ENCODE results near the gene VIPR2.

The VIPR2 gene

DNA sequence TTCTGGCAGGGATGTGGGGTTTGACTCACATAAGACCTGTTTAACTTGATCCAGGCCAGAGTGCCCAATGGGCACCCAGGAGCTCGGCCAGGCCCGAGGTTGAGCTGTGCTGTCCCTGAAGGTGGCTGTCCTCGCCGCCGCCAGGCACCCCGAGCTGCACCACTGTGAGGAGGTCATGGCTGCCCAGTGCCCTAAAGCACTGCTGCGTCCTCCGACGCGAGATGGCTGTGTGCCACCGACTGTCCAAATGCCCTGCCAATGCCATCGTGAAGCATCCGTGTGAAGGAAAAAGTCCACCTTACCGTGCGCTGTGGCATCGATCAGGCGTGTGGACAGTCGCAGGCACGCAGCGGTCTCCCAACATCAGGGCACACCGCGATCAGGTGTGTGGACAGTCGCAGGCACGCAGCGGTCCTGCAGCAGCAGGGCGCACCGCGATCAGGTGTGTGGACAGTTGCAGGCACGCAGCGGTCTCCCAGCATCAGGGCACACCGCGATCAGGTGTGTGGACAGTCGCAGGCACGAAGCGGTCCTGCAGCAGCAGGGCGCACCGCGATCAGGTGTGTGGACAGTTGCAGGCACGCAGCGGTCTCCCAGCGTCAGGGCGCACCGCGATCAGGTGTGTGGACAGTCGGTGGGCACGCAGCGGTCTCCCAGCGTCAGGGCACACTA lies 120.3 kb downstream of the VIPR2 start:
- no peak for DNase-seq
- TF ChIP-seq CTCF (IDR thresholded peaks at IDR 0.05; ENCODE audit: low read depth, low read length), result no peak
- no peak overlapping the region for H3K4me3 ChIP-seq (ENCODE audit: low read depth, low read length)
- no peaks in the 10 kb centered on the region for H3K9me3 ChIP-seq
- H3K4me1 ChIP-seq, result no peaks in the 10 kb centered on the region
- no peaks in the 10 kb centered on the region for H3K27me3 ChIP-seq
- no peaks in the 10 kb centered on the region for H3K36me3 ChIP-seq

- Histone ChIP-seq H3K4me1 (no peaks in the 10 kb centered on the region), H3K4me3 (ENCODE audit: low read depth, low read length) (no peak overlapping the region), H3K36me3 (no peaks in the 10 kb centered on the region), H3K27me3 (no peaks in the 10 kb centered on the region), H3K9me3 (no peaks in the 10 kb centered on the region)
- no peak for TF ChIP-seq CTCF (IDR thresholded peaks at IDR 0.05; ENCODE audit: low read depth, low read length)
- no peak for DNase-seq
Observed at GRCh38 chr7:159023746-159024145, 120.9 kb downstream of the VIPR2 start.

- Histone ChIP-seq H3K27me3 (no peaks in the 10 kb centered on the region), H3K9me3 (no peaks in the 10 kb centered on the region), H3K36me3 (no peaks in the 10 kb centered on the region), H3K4me1 (no peaks in the 10 kb centered on the region), H3K4me3 (ENCODE audit: low read depth, low read length) (no peak overlapping the region)
- no peak for TF ChIP-seq CTCF (IDR thresholded peaks at IDR 0.05; ENCODE audit: low read depth, low read length)
- no peak for DNase-seq
Observed at GRCh38 chr7:159023206-159023605, 121.5 kb downstream of the VIPR2 start.

GRCh38 chr7:159022238-159022993 lies 122.3 kb downstream of the VIPR2 start:
- Histone ChIP-seq H3K36me3 (no peaks in the 10 kb centered on the region), H3K27me3 (no peaks in the 10 kb centered on the region), H3K4me1 (no peaks in the 10 kb centered on the region), H3K9me3 (no peaks in the 10 kb centered on the region), H3K4me3 (ENCODE audit: low read depth, low read length) (no peak overlapping the region)
- DNase-seq, result no peak
- TF ChIP-seq CTCF (IDR thresholded peaks at IDR 0.05; ENCODE audit: low read depth, low read length), result no peak

GRCh38 chr7:159020987-159021386 lies 123.7 kb downstream of the VIPR2 start:
- H3K9me3 ChIP-seq, result no peaks in the 10 kb centered on the region
- DNase-seq, result peak; percentile 49
- H3K4me1 ChIP-seq, result no peaks in the 10 kb centered on the region
- H3K36me3 ChIP-seq, result no peaks in the 10 kb centered on the region
- H3K4me3 ChIP-seq (ENCODE audit: low read depth, low read length), result no peak overlapping the region
- TF ChIP-seq CTCF (IDR thresholded peaks at IDR 0.05; ENCODE audit: low read depth, low read length), result no peak
- H3K27me3 ChIP-seq, result no peaks in the 10 kb centered on the region

DNA sequence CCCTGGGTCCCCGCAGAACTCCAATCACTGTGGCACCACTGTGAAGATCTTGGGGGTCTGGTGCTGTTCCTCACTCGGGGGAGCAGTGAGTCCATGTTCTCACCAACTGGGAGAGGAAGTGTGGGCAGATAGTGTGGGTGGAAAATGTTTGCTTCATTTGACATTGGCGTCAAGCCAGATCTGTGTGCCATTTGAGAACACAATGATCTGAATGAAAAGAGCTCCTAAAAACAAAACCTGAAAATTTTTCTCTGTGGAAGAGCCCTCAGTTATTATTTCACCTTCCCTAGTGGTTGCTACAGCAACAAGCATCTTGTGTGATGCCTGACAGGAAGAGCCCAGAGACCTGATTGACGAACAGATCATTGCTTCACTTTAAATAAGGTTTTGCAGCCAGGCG lies 125.6 kb downstream of the VIPR2 start:
- DNase-seq, result no peak
- Histone ChIP-seq H3K27me3 (no peaks in the 10 kb centered on the region), H3K4me1 (no peaks in the 10 kb centered on the region), H3K36me3 (no peaks in the 10 kb centered on the region), H3K9me3 (no peaks in the 10 kb centered on the region), H3K4me3 (ENCODE audit: low read depth, low read length) (no peak overlapping the region)
- TF ChIP-seq CTCF (IDR thresholded peaks at IDR 0.05; ENCODE audit: low read depth, low read length), result no peak

Data from BE2C (cell line).